MM.1S (cell line): ENCODE results near the gene EMP2.

Experiments used
- DNase-seq: peaks from one replicate; pipeline ENCODE4 v3.0.0-alpha.2; 2015
- H2AFZ ChIP-seq: fragments of 300-600 bp; sonication (generic); 2 replicates; pipeline ENCODE4 v1.6.0; 2016; ENCODE audit warnings: antibody characterized with exemption, low read length
- H3F3A ChIP-seq: fragments of 300-600 bp; sonication (generic); 2 replicates; pipeline ENCODE4 v1.6.1; 2016; ENCODE audit warnings: mild to moderate bottlenecking, antibody characterized with exemption, low read length, moderate library complexity, mixed read lengths; ENCODE audit not compliant: insufficient read depth
- H3K27ac ChIP-seq: fragments of 300-600 bp; sonication (generic); 2 replicates; pipeline ENCODE4 v1.5.1; 2016; ENCODE audit warnings: mild to moderate bottlenecking, low read length
- H3K27me3 ChIP-seq: fragments of 300-600 bp; sonication (generic); replicated peaks from 2 replicates; pipeline ENCODE4 v1.6.0; 2016; ENCODE audit warnings: low read length; ENCODE audit not compliant: insufficient read depth
- H3K36me3 ChIP-seq: fragments of 300-600 bp; sonication (generic); replicated peaks from 2 replicates; pipeline ENCODE4 v1.6.1; 2016; ENCODE audit warnings: mild to moderate bottlenecking, low read length, mixed read lengths; ENCODE audit not compliant: insufficient read depth
- H3K4me1 ChIP-seq: fragments of 300-600 bp; sonication (generic); 2 replicates; pipeline ENCODE4 v1.6.1; 2016; ENCODE audit warnings: low read length, mixed read lengths
- H3K4me2 ChIP-seq: fragments of 300-600 bp; sonication (generic); 2 replicates; pipeline ENCODE4 v1.6.0; 2016; ENCODE audit warnings: low read depth, low read length
- H3K4me3 ChIP-seq: fragments of 300-600 bp; sonication (generic); 2 replicates; pipeline ENCODE4 v1.5.1; 2016; ENCODE audit warnings: low read length, mixed read lengths
- H3K79me2 ChIP-seq: fragments of 300-600 bp; sonication (generic); 2 replicates; pipeline ENCODE4 v1.6.1; 2016; ENCODE audit warnings: mixed run types, low read length, mixed read lengths
- H3K9ac ChIP-seq: fragments of 300-600 bp; sonication (generic); 2 replicates; pipeline ENCODE4 v1.6.1; 2016; ENCODE audit warnings: low read length, mixed read lengths
- H3K9me2 ChIP-seq: fragments of 300-600 bp; sonication (generic); replicated peaks from 2 replicates; pipeline ENCODE4 v1.6.1; 2016; ENCODE audit warnings: mild to moderate bottlenecking, low read length, mixed read lengths; ENCODE audit not compliant: insufficient read depth
- H3K9me3 ChIP-seq: fragments of 300-600 bp; sonication (generic); replicated peaks from 2 replicates; pipeline ENCODE4 v1.6.1; 2016; ENCODE audit warnings: mild to moderate bottlenecking, low read length, mixed read lengths; ENCODE audit not compliant: insufficient read depth
- H4K20me1 ChIP-seq: fragments of 300-600 bp; sonication (generic); 2 replicates; pipeline ENCODE4 v1.6.1; 2016; ENCODE audit warnings: mild to moderate bottlenecking, low read length, moderate library complexity, mixed read lengths; ENCODE audit not compliant: insufficient read depth
- EZH2 ChIP-seq: fragments of 300-600 bp; sonication (generic); optimal IDR thresholded peaks from 2 replicates; pipeline ENCODE3; 2017; ENCODE audit warnings: low read depth, mild to moderate bottlenecking, antibody characterized with exemption, low read length, mixed read lengths
- EZH2phosphoT487 ChIP-seq: fragments of 300-600 bp; sonication (generic); IDR thresholded peaks from 2 replicates; pipeline ENCODE4 v1.6.1; 2018; ENCODE audit warnings: antibody characterized with exemption, low read length
- TF ChIP-seq, protein P1 (sequence below): fragments of 300-600 bp; sonication (generic); IDR thresholded peaks from 2 replicates; pipeline ENCODE4 v1.5.1; 2016; ENCODE audit warnings: antibody characterized with exemption, low read length, mixed read lengths

EMP2 gene

GRCh38 chr16:10584981-10585438 is 4.6 kb upstream of the EMP2 start:
- Histone ChIP-seq H4K20me1 (no peaks in the 10 kb centered on the region), H3K9me3 (no peaks in the 10 kb centered on the region), H3K4me2 (no peak overlapping the region), H3K27ac (no peak overlapping the region), H3K9ac (no peak overlapping the region), H3F3A (0 out of 2 replicates have a peak, but pooled peaks cover 6% of the 10 kb centered on the region), H3K36me3 (no peaks in the 10 kb centered on the region), H3K4me3 (no peak overlapping the region), H3K4me1 (no peaks in the 10 kb centered on the region), H3K9me2 (no peaks in the 10 kb centered on the region), H2AFZ (no peak overlapping the region), H3K27me3 (peaks cover 14% of the 10 kb centered on the region; the same call in 1 of the 2 replicates), H3K79me2 (no peaks in the 10 kb centered on the region)
- no peak for DNase-seq
- TF ChIP-seq, protein P1, sequence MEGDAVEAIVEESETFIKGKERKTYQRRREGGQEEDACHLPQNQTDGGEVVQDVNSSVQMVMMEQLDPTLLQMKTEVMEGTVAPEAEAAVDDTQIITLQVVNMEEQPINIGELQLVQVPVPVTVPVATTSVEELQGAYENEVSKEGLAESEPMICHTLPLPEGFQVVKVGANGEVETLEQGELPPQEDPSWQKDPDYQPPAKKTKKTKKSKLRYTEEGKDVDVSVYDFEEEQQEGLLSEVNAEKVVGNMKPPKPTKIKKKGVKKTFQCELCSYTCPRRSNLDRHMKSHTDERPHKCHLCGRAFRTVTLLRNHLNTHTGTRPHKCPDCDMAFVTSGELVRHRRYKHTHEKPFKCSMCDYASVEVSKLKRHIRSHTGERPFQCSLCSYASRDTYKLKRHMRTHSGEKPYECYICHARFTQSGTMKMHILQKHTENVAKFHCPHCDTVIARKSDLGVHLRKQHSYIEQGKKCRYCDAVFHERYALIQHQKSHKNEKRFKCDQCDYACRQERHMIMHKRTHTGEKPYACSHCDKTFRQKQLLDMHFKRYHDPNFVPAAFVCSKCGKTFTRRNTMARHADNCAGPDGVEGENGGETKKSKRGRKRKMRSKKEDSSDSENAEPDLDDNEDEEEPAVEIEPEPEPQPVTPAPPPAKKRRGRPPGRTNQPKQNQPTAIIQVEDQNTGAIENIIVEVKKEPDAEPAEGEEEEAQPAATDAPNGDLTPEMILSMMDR, result no peak
- no peak for TF ChIP-seq EZH2
- no peak for TF ChIP-seq EZH2phosphoT487

GRCh38 chr16:10583269-10583668 is 2.9 kb upstream of the EMP2 start:
- Histone ChIP-seq H3K4me3 (no peak overlapping the region), H3K27me3 (peaks cover 14% of the 10 kb centered on the region; the same call in 1 of the 2 replicates), H3K9me3 (no peaks in the 10 kb centered on the region), H3K36me3 (no peaks in the 10 kb centered on the region), H2AFZ (no peak overlapping the region), H3K4me2 (no peak overlapping the region), H3K79me2 (peaks cover 10% of the 10 kb centered on the region; the same call in 1 of the 2 replicates), H3K9me2 (no peaks in the 10 kb centered on the region), H3K27ac (no peak overlapping the region), H3F3A (0 out of 2 replicates have a peak, but pooled peaks cover 6% of the 10 kb centered on the region), H3K9ac (no peak overlapping the region), H4K20me1 (no peaks in the 10 kb centered on the region), H3K4me1 (no peaks in the 10 kb centered on the region)
- no peak for TF ChIP-seq EZH2phosphoT487
- DNase-seq, result no peak

DNA sequence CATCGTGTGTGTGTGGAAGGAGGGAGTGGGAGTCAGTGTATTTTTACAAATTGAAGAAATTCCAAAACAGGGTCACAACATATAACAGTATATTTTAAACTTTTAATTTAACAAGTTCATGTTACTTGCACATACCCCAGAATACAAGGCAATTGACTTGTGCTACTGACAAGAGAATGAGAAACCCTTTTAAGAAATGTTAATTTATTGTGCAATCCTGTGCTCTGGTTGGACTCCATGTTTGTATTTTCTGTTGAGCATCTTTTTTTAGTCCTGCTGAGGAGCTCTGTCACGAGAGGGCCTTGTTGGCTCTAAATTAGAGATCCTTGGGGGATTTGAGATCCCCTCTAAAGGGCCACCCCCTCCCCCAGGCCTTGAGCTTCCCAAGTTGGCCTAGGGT is 1.1 kb upstream of the EMP2 start:
- DNase-seq, result no peak
- Histone ChIP-seq H4K20me1 (no peaks in the 10 kb centered on the region), H3K9ac (no peak overlapping the region), H2AFZ (no peak overlapping the region), H3K4me2 (no peak overlapping the region), H3K4me3 (no peak overlapping the region), H3K79me2 (peaks cover 14% of the 10 kb centered on the region), H3K9me3 (no peaks in the 10 kb centered on the region), H3K36me3 (no peaks in the 10 kb centered on the region), H3K27ac (no peak overlapping the region), H3K4me1 (peaks cover 16% of the 10 kb centered on the region), H3K27me3 (peaks cover 14% of the 10 kb centered on the region; the same call in 1 of the 2 replicates), H3K9me2 (no peaks in the 10 kb centered on the region), H3F3A (0 out of 2 replicates have a peak, but pooled peaks cover 9% of the 10 kb centered on the region)
- TF ChIP-seq, protein P1, result no peak
- no peak for TF ChIP-seq EZH2phosphoT487
- TF ChIP-seq EZH2, result no peak

GRCh38 chr16:10580883-10581247 is 467 bp upstream of the EMP2 start:
- Histone ChIP-seq H3K27me3 (peaks cover 14% of the 10 kb centered on the region; the same call in 1 of the 2 replicates), H3F3A (0 out of 2 replicates have a peak, but pooled peaks cover 9% of the 10 kb centered on the region), H3K36me3 (no peaks in the 10 kb centered on the region), H3K4me2 (peak overlapping the region; percentile 90), H4K20me1 (no peaks in the 10 kb centered on the region), H3K4me3 (peak overlapping the region; percentile 82), H3K27ac (no peak overlapping the region), H3K9ac (peak overlapping the region; percentile 74; the same call in 1 of the 2 replicates), H3K9me3 (no peaks in the 10 kb centered on the region), H3K9me2 (no peaks in the 10 kb centered on the region), H3K79me2 (peaks cover 20% of the 10 kb centered on the region), H3K4me1 (peaks cover 16% of the 10 kb centered on the region), H2AFZ (peak overlapping the region; percentile 97)
- no peak for DNase-seq
- TF ChIP-seq, protein P1, result no peak
- TF ChIP-seq EZH2, result no peak
- no peak for TF ChIP-seq EZH2phosphoT487
